ENCODE data around the gene PRSS2.

DNA sequence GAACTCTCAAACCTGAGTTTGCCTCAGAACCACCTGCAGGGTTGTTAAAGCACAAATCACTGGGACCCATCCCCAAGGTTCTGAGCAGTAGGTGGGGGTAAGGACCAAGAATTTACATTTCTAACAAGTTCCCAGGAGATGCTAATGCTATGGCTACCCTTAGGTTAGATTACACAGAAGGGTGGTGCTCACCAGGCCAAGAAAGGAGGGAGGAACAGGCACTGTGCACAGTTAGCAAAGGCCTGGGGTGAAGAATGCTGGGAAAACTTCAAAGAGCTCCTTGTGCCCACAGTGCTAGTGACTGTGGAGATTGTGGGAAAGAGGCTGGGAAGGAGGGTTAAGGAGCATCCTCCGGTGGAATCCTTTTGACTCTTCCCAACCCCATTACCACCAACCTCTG lies 8.7 kb upstream of the PRSS2 start:
- TF ChIP-seq, protein P1, sequence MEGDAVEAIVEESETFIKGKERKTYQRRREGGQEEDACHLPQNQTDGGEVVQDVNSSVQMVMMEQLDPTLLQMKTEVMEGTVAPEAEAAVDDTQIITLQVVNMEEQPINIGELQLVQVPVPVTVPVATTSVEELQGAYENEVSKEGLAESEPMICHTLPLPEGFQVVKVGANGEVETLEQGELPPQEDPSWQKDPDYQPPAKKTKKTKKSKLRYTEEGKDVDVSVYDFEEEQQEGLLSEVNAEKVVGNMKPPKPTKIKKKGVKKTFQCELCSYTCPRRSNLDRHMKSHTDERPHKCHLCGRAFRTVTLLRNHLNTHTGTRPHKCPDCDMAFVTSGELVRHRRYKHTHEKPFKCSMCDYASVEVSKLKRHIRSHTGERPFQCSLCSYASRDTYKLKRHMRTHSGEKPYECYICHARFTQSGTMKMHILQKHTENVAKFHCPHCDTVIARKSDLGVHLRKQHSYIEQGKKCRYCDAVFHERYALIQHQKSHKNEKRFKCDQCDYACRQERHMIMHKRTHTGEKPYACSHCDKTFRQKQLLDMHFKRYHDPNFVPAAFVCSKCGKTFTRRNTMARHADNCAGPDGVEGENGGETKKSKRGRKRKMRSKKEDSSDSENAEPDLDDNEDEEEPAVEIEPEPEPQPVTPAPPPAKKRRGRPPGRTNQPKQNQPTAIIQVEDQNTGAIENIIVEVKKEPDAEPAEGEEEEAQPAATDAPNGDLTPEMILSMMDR (IDR thresholded peaks at IDR 0.05), result no peak
- TF ChIP-seq EZH2 (IDR thresholded peaks at IDR 0.05; ENCODE audit: borderline replicate concordance, insufficient read depth, low read depth, low read length, poor library complexity, severe bottlenecking), result no peak
